Islet of Langerhans (tissue), 1 donor: ENCODE measurements around the gene ATP1A1.

ENCODE experiments used
- FAIRE-seq: peaks from one replicate; lab custom pipeline; 2011; peaks lifted over from hg19 to GRCh38; lab: Jason Lieb, UNC

Gene ATP1A1

GRCh38 chr1:116345011-116345410 is 28.0 kb upstream of the ATP1A1 start:
- no peak for FAIRE-seq

- no peak for FAIRE-seq
Measured at GRCh38 chr1:116345843-116346242, 27.2 kb upstream of the ATP1A1 start.

GRCh38 chr1:116346943-116347673 is 25.9 kb upstream of the ATP1A1 start:
- FAIRE-seq: no peak

- no peak for FAIRE-seq
Measured at GRCh38 chr1:116347696-116348095, 25.3 kb upstream of the ATP1A1 start.

- FAIRE-seq: no peak
Measured at GRCh38 chr1:116350097-116350645, 22.9 kb upstream of the ATP1A1 start.

GRCh38 chr1:116351914-116352313 is 21.1 kb upstream of the ATP1A1 start:
- no peak for FAIRE-seq

GRCh38 chr1:116352349-116352813 is 20.7 kb upstream of the ATP1A1 start:
- no peak for FAIRE-seq

GRCh38 chr1:116353155-116353554 is 19.9 kb upstream of the ATP1A1 start:
- no peak for FAIRE-seq

- FAIRE-seq: no peak
Measured at GRCh38 chr1:116356067-116356466, 17.0 kb upstream of the ATP1A1 start.

GRCh38 chr1:116356673-116357072 is 16.4 kb upstream of the ATP1A1 start:
- FAIRE-seq: no peak

- FAIRE-seq: no peak
Measured at GRCh38 chr1:116357487-116357886, 15.6 kb upstream of the ATP1A1 start.

GRCh38 chr1:116359060-116359830 is 13.8 kb upstream of the ATP1A1 start:
- no peak for FAIRE-seq

- FAIRE-seq: no peak
Measured at GRCh38 chr1:116359871-116360270, 13.2 kb upstream of the ATP1A1 start.

GRCh38 chr1:116360429-116361173 is 12.4 kb upstream of the ATP1A1 start:
- no peak for FAIRE-seq

GRCh38 chr1:116361648-116362047 is 11.4 kb upstream of the ATP1A1 start:
- no peak for FAIRE-seq

GRCh38 chr1:116362050-116362449 is 11.0 kb upstream of the ATP1A1 start:
- FAIRE-seq: no peak

- no peak for FAIRE-seq
Measured at GRCh38 chr1:116365353-116365780, 7.7 kb upstream of the ATP1A1 start.

GRCh38 chr1:116365857-116366256 is 7.2 kb upstream of the ATP1A1 start:
- no peak for FAIRE-seq

- no peak for FAIRE-seq
Measured at GRCh38 chr1:116367256-116367945, 5.6 kb upstream of the ATP1A1 start.

- no peak for FAIRE-seq
Measured at GRCh38 chr1:116368241-116368640, 4.8 kb upstream of the ATP1A1 start.

GRCh38 chr1:116370181-116370580 is 2.9 kb upstream of the ATP1A1 start:
- no peak for FAIRE-seq

GRCh38 chr1:116371752-116372151 is 1.3 kb upstream of the ATP1A1 start:
- no peak for FAIRE-seq
